HPDE6-E6E7 (cell line): ENCODE data around the gene SBNO2.

Source experiments
- DNase-seq: peaks from one replicate; pipeline ENCODE4 v3.0.0; 2011; ENCODE audit warnings: missing footprints; ENCODE audit errors: extremely low spot score

The SBNO2 gene

DNA sequence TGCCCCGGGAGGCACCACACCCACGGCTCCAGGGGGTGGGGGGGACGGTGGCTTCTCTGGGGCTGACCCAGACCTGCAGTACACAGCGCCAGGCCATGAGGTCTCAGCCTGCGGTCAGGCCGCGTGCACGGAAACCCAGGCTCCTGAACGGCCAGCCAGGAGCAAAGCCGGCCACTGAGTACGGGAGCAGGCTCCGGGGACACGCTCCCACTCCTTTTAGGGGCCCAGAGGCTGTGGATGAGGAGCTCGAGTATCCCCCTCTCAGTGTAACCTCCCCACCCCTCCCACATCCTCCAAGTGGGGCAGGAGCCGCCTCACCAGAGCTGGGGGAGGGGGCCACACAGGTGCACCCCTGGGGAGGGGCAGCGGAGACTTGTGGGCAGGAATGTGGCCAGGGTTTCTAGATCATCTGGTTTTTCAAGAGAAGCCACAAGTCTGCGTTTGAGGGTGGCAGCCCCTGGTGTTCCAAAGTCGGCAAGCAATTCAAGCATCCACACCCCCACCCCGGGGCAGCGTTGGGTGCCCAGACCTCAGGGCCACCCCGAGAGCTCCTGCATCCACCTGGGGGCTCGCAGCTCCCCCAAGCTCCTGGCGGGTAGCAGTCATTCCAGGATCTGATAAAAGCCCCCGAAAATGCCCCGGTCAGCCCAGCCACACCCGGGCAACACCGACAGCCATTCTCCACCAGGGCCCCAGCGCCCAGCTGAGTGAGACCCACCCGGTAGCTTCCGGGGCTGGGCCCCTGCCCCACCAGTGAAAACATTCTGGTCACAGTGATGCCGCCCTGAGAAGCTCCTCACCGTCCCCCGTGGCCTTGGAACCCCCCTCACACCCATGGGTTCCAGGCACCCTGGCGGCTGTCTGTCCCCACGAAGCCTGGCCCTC is 6.1 kb downstream of the SBNO2 start:
- no peak for DNase-seq

DNA sequence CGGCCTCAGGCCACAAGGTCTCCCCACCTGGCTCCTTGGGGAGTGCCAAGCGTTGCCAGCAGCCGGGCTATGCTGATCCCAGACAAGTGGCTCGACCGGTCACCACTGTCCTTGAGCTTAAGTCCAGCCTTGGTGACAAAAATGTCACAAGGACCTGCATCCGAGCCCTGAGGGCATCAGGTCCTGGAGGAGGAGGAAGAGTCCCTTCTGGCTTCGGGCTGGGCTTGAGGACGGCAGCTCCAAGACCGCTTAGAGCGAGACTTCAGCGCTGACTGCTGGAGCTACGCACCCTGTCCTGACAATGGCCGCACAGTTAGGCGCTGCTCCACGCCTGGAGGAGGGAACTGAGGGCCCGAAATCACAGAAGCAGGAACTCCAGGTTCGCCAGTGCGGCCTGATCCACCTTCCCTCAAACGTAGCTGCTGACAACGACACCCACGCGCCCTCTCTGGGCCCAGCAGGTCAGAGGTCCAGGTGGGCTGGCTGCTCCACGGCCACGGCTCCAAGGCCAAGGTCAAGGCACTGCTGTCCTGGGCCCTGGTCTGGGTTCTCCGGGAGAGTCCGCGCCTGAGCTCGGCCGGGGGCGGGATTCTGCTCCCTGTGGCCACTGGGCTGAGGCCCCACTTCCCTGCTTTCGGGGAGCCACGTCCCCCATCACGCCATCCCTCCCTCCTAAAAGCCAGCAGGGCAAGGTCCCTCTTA is 7.0 kb downstream of the SBNO2 start:
- DNase-seq = no peak

DNA sequence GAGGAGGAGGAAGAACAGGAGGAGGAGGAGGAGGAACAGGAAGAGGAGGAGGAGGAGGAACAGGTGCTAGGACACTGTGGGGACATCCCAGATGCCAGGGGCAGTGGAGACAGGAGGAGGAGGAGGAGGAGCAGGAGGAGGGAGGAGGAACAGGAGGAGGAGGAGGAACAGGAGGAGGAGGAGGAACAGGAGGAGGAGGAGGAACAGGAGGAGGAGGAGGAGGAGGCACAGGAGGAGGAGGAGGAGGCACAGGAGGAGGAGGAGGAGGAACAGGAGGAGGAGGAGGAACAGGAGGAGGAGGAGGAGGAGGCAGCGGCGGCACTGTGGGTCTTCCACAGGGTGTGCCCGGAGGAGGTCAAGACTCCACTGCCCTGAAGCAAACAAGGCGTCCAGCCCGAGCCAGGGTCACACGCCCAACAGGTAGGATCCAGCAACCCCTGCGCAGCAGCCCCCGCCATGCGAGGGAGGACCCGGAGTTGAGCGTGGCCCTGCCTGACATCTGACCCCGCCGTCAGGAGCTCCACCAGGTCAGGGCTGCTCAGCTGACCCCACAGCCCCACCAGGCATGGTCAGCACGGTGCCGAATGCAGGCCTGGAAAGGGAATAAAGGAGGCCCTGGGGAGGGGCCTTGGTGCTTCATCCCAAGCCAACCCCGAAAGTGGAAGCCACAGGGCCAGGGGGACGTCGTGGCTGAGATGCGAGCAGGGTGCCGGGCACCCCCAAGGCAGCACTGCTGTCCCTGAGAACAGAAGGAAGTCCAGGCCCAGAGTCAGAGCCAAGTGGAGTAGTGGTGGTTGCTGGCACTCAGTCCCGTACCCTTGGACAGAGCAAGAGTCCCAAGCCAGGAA is 9.2 kb downstream of the SBNO2 start:
- DNase-seq = no peak

DNA sequence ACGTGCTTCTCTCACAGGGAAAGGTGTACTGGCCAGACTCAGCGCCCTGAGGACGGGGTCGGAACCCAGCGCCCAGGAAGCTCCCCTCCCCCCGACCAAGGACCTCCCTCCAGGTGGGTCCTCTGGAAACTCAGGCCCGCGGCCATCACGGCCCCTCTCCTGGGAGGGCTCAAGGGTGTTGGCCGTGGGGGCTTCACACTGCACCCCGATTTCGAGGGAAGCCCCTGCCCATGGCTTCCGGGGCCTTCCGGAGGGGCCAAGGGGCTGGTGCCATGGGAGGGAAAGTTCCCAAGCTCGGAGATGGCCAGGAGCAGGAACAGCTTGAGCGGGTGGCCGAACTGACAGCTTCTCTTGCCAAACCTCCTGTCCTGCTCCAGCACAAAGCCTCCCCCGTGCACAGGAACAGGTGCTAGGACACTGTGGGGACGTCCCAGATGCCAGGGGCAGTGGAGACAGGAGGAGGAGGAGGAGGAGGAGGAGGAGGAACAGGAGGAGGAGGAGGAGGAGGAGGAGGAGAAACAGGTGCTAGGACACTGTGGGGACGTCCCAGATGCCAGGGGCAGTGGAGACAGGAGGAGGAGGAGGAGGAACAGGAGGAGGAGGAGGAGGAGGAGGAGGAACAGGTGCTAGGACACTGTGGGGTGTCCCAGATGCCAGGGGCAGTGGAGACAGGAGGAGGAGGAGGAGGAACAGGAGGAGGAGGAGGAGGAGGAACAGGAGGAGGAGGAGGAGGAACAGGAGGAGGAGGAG is 10.0 kb downstream of the SBNO2 start:
- no peak for DNase-seq

DNA sequence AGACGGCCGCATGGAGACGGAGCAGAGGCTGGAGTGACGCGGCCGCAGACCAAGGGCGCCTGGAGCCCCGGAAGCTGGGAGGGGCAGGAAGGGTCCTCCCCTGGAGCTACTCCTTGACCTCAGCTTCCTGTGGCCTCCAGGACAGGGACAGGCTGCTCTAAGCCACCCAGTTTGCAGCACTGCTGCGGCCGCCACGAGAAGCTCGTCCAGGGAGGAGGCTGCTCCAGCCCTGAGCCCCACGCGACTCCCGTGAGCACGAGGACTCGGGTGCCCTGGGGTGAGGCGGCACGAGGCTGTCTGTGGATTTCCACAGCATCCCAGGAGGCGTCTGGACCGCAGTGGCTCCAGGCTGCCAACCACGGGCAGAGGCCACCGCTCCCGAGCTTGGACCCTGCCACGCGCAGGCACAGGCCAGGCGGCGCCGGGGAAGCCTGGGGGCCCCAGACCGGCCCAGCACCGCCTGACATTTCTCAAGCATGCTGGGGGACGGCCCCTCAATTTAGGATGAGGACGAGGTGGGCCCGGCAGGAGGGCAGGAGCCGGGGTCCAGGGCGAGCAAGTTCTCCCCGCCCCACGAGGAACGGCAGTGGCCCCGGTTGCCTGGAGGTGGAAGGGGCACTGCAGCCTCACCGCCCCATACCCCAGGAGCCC is 10.7 kb downstream of the SBNO2 start:
- no peak for DNase-seq

DNA sequence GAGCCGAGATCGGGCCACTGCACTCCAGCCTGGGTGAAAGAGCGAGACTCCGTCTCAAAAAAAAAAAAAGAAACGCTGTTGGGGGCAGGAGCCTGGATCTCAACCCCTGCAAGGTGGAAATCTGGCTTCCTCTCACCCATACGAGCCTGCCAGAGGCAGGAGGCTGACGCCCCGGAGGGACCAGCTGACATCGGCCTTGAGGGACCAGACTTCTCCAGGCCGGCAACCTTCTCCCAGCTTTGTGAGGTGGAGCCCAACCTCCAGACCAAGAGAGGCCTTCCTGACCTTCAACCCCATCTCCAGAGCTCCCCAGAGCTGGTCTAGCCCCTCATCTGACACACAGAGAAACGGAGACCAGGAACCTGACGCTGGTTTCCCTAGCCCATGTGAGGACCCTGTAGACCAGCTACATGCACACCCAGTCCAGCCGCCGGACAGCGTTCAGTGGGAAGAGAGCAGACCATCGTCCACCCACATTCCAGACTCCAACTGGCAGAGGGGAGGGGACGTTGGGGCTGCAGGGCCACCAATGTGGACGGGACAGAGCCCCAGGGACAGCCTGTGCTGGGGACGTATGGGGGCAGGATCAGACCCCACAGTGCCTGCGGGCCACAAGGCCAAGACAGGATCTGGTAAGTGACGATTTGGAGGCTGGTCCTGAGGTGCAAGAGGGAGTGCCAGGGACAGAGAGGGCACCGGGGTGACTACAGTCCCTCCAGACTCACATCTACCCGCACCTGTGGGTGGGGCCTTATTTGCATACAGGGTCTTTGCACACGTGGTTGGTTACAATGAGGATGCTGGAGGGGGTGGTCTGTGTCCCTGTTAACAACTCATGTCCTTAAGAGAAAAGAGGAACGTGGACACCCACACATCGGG is 11.4 kb downstream of the SBNO2 start:
- no peak for DNase-seq

DNA sequence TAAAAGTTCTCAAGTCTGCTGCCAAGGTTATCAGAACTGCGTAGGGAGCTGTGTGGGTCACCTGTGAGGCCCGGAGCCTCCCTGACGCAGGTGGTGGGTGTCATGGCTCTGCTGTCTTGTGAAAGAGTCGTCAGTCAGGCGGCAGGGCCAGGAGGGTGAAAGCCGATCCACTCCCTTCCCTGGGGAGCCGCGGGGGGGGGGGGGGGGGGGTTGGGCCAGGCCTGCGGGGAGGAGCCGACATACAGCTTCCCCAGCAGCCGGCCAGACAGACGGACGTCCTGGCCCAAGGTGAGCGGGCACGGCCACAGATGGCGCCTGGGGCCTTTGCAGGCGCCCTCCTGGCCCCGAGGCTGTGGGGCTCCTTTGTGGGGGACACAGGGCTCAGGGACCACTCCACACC is 12.4 kb downstream of the SBNO2 start:
- DNase-seq = peak; percentile 96

DNA sequence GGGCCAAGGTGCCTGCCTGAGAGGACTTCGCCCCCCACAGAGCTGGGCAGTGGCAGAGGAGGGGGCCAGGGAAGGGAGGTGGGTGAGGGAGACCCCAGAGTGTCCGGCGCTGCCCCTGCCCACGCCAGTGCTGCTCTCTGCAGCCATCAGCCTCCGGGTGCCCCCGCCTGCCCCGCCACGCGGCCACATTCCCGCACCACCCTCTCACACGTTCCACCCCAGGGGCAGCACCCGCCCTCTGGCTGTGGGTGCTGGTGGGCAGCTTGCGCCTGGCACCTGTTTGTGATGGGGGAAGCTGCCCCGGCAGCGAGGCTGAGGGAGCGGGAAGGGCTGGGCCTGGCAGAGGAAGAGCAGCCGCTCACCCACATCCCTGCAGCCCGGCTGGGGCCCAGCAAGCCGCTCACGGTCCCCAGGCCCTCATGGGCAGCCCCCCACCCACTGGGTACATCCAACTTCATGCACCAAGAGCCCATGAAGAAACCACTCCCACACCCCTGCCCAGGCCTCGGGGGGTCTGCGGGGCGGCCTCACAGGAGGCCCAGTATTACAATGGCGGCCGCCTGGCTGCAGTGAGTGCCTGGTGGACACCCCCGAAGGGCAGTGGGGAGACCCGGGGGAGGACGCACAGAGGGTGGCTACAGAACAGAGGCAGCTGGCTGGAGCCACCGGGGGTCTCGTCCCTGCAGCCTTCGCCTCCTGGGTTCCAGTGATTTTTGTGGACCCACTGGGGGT is 14.0 kb downstream of the SBNO2 start:
- DNase-seq = no peak

DNA sequence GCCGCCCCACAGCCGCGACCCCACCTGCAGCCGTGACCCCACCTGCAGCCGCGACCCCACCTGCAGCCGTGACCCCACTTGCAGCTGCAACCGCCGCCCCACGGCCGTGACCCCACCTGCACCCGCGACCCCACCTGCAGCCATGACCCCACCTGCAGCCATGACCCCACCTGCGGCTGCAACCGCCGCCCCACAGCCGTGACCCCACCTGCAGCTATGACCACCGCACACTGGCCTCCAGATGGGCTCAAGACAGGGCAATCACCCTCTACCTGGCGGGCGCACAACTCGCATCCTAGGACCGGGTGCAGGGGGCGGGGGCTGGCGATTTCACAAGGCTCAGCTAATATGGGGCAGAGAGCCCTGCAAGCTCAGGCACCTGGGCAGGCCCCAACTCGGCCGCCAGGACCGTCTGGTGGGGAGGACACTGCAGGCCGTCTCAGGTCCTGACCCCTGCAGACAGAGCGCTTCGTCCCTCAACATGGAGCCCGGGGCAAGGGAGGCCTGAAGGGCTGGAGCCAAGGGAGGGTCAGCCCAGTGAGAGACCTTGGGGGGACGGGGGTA is 15.1 kb downstream of the SBNO2 start:
- DNase-seq = no peak

DNA sequence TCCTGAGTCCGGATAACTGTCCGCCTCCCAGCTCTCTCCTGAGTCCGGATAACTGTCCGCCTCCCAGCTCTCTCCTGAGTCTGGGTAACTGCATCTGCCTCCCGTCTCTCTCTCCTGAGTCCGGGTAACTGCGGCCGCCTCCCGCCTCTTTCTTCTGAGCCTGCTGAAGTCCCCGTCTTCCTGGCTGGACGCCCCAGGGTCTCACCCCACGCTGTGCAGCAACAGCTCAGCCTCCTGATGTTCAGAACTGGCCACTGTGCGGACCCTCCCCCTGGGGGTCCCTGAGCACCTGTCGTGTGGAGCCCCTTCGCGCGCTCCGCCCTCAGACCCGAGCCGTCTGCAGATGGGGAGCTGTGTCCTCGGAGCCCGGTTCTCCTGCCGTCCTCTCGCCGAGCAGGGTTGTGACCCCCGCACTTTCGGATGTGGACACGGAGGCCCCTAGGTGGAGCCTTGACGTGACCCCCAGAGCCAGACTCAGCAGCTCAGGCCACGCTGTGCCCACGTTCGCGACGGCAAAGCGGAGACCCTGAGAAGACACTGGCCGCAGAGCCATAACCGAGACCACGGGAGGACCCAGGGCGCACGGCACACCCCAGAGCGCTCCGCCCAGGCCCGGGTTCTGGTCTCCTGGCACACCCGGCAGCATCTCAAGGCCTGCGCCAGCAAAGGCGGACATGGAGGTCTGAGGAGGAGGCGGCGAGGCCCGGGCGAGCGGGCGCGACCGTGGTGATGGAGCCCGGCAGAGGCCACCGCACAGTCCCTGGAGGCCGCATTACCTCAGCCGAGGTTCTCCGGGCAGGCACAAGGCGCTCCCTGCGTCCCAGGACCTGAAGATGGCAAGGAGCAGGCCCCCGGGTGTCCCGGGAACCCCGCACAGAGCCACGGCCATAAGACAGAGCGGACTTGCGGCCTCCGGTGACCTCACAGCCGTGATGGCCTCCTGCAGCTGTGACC is 15.9 kb downstream of the SBNO2 start:
- DNase-seq = no peak

DNA sequence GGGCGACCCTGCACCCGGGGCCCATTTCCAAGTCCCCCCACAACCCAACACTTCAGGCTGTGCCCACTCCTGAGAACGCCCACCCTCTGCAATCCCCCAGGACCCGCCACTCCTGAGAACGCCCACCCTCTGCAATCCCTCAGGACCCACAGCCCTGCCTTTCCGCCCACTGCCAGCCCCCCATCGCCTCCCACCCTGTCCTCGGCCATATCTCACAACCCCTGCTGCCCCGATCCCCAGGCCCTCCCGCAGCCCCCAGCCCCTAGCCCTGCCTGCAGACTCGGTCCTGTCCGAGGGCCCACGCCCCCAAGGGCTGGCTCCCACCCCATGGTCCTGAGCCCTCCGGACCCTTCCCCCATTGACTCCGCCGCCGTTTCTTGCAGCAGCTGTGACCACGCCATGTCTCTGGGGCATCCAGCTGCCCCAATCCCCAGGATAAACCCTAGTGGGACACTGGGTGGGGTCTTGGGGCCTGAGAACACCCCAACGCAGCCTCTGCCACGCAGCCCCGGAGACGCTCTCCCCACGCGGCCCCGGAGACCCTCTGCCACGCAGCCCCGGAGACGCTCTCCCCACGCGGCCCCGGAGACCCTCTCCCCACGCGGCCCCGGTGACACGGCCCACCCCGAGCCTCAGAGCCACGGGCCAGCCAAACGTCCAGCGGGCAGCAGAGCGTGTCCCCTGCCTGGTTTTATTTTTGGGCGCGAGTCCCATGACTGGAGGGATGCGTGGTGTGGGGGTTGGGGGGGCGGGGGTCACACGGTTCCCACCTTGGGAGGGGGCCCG is 17.0 kb downstream of the SBNO2 start:
- no peak for DNase-seq

DNA sequence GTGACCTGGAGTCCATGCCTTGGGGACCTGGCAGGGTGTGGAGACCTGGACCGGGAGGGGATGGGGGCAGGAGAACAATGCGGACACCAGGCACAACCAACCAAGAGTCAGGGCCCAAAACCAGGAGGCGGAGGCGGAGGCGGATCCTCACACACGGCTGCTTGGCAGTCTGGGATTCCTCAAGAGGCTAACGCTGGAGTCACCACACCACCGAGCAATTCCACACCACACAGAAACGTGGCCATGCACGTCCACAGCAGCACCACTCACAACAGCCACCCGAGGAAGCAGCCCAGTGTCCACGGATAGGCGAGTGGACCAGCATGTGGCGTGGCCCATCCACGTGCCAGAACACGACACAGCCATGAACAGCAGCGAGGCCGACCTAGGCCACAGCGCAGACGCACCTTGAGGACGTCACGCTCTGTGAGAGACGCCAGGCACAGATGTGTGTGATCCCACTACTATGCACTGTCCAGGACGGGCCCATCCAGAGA is 17.7 kb downstream of the SBNO2 start:
- DNase-seq = no peak

DNA sequence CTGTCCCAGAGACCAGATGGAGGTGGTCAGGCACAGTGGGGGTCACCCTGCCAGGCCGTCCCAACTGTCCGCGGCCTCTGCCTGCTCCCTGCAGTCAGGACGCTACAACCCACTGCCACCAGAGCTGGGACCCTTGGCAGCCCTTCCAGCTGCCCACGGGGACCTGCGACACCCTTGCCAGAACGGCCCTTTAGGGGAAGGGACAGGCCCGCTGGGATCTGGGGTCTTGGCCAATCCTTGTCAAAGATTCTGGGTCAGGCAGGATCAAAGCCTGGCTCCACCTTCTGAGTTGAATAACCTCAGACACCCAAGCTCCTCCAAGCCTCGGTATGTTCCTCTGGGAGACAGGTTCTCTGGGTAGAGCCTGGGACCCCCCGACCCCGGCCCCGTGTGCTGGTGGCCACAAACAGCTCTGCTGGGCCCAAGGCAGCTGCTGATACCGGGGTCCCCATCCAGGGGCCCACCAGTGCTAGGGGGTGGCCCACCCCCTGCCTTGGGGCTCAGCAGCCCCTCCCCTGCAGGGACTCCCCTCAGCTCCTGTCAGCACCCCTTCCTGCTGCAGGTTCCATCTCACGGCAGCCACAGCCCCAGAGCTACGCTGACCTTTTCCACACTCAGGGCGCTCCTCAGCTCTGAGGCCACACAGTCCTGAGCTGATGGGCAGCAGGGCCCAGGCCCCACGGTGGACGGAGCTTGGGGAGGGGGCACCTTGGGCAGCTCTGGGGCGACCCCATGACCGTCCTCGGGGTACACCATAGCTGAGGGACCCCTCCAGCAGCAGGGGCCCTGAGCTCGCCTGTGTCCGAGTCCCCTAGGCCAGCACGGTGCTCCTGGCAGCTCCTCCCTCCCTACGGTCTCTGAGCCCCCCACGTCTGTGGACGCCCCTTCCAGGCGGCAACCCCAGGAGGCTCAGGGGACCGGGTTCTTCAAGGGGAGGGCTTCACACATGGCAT is 18.4 kb downstream of the SBNO2 start:
- no peak for DNase-seq

DNA sequence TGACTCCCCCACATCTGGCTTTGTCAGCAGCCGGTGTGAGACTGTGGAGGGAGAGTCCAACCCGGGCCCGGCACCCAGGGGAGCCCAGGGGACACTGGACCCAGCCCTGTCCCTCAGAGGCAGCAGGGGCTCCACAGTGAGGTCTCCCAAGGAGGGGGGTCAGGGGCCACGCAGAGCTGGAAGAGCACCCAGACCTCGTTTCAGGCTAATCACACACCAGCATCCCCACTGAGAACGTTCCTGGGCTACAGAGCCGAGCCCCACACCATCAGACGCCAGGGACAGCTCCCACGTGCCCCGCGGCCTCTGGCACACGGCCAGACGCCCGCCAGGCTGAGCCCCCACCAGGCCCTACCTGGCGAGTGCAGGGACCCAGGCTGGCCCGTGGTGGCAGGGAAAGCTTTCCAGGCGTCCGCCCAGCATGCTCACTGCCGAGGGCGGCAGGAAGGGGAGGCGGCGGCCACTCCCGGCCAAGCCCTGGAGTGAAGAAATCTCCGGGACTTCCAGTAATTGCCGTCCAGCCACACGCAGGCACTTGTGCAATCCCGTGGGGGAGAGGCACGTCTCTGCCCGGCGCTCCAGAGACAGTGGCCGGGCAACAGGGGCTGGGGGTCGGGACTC is 19.2 kb downstream of the SBNO2 start:
- DNase-seq = peak; percentile 78
